ENCODE measurements around the gene IFT122. TPM values are rescaled to one million over a fixed set of nuclear protein-coding genes. Genes with fewer than 3 reads are reported as not detected.
"Not testable (repeated sequence)": the region's sequence is repeated elsewhere in the genome, so short reads cannot be mapped to it uniquely, and the experiment has no call there.

IFT122 gene
- total and polyA plus RNA-seq, 2 of the 4 experiments (the other 2 are of a cell fraction), result 16.8 to 28.0 TPM

DNA sequence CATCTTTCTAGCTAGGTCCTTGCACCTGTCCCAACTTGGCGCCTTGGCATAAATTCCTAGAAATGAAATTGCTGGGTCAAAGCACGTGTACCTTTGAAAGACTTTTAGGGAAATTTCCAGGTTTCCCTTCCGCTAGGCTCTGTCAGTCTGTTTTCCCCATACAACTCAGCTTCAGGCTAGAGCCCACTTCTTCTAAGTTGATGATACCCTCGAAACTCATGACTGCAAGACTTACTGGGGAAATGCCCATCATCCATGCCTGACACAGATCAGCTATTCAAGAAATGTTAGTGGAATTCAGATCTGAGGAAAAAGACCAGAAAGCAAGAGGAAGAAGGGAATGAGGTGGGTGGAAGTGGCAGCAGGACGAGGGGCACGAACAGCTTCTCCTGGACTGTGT lies 45.1 kb downstream of the IFT122 start:
- H4K91ac ChIP-seq (ENCODE audit: insufficient read depth, low read depth, low read length); BruUV-seq (replicated peaks); H3K23ac ChIP-seq (ENCODE audit: low read depth, low read length); H2BK20ac ChIP-seq (ENCODE audit: low read depth, low read length); CTCF ChIA-PET; H3K18ac ChIP-seq (ENCODE audit: low read depth, low read length); H4K8ac ChIP-seq (ENCODE audit: low read depth in 2 of 2, low read length in 2 of 2); ATAC-seq (ENCODE audit: low read depth); H3K9ac ChIP-seq (ENCODE audit: low read depth, low read length); DNase-seq; H3K27me3 ChIP-seq (ENCODE audit: control insufficient read depth, insufficient read depth, low read length); in situ Hi-C loops (cut with MboI; ENCODE audit: low sequenced_read_pairs); H3K4me3 ChIP-seq (ENCODE audit: insufficient read depth, low read depth, low read length); H2AFZ ChIP-seq (replicated peaks; ENCODE audit: low read length, poor library complexity); H2AK9ac ChIP-seq (replicated peaks; ENCODE audit: low read depth, low read length, poor library complexity); H3K79me1 ChIP-seq (ENCODE audit: low read depth in 1 of 2, low read length in 2 of 2); dilution Hi-C loops (cut with HindIII; ENCODE audit: low sequenced_read_pairs, unreplicated experiment); POLR2A ChIA-PET (ENCODE audit: unreplicated experiment); H3K9me3 ChIP-seq (ENCODE audit: control insufficient read depth, insufficient read depth, low read length); H3K36me3 ChIP-seq (ENCODE audit: control insufficient read depth, insufficient read depth, low read length); H4K5ac ChIP-seq (ENCODE audit: low read depth, low read length); H3K4me2 ChIP-seq (ENCODE audit: low read depth, low read length); H4K20me1 ChIP-seq (ENCODE audit: insufficient read depth, low read length); H3K56ac ChIP-seq (ENCODE audit: extremely low read depth, insufficient read depth, low read length): not testable (repeated sequence)
- H2BK5ac ChIP-seq (ENCODE audit: low read depth, low read length, poor library complexity, severe bottlenecking), result peak overlapping the region; percentile 61
- 95% methylated on average over 2 of the region's 6 CpGs; no CpG with 5 or more reads in 1 of the 2 experiments for WGBS, 2 experiments (ENCODE audit: extremely low coverage in 2 of 2, insufficient read length in 1 of 2)
- H3K9me1 ChIP-seq (ENCODE audit: insufficient read depth, low read length), result peaks cover 18% of the 10 kb centered on the region
- peak overlapping the region; percentile 14; the same call in 2 of the 3 replicates for H2BK15ac ChIP-seq (ENCODE audit: low read depth, low read length)
- peaks cover 22% of the 10 kb centered on the region for H3K4me1 ChIP-seq (ENCODE audit: control insufficient read depth, insufficient read depth, low read length)
- H3K14ac ChIP-seq (replicated peaks; ENCODE audit: low read depth, low read length), result peak overlapping the region; percentile 39; the same call in 1 of the 2 replicates
- intact Hi-C loops (cut with micrococcal nuclease), result loop anchor here (2.0 to 5.0 kb wide), 2 partner anchors 43 to 102 kb away; partner anchors contain the start of gene IFT122
- peak overlapping the region; percentile 42; the same call in 1 of the 2 replicates for H3K27ac ChIP-seq (ENCODE audit: insufficient read depth, low read length)
- H2AK5ac ChIP-seq (ENCODE audit: low read depth, low read length), result peak overlapping the region; percentile 7
- peak overlapping the region; percentile 87; the same call in 1 of the 2 replicates for H2BK120ac ChIP-seq (ENCODE audit: low read depth, low read length)
- peak overlapping the region; percentile 72 for H3K4ac ChIP-seq (ENCODE audit: low read depth, low read length)

Measured in IMR-90 (cell line).